Panc1 (cell line): Measurements from ENCODE around the gene SYNCRIP. TPM values are rescaled to one million over a fixed set of nuclear protein-coding genes. Genes with fewer than 3 reads are reported as not detected.

ENCODE experiments used
- ATAC-seq: fragments of 200-7000 bp; cut with Tn5 transposase; 2 replicates; pipeline ENCODE4 v1.9.1; 2020; ENCODE audit warnings: mild to moderate bottlenecking, moderate library complexity
- BruUV-seq: library from RNA; stranded (reverse); fragments of 400-500 nt; replicated peaks from 2 replicates; lab custom pipeline; 2021; lab: Mats Ljungman, UMichigan
- CTCF ChIA-PET: fragments of 300-600 bp; sonication (Branson Sonifier 250); formaldehyde crosslinking; loops from one replicate; lab custom pipeline; 2022; ENCODE audit warnings: antibody characterized with exemption; lab: Charles Lee
- POLR2A ChIA-PET: fragments of 300-600 bp; sonication (Branson Sonifier 250); formaldehyde crosslinking; loops from one replicate; lab custom pipeline; 2022; ENCODE audit warnings: antibody characterized with exemption; lab: Charles Lee
- DNase-seq: peaks from one replicate; pipeline ENCODE4 v3.0.0-alpha.2; 2010; ENCODE audit warnings: low read depth, low spot score
- H3K27ac ChIP-seq: 2 replicates; pipeline ENCODE4 v1.5.1; 2011; ENCODE audit warnings: mild to moderate bottlenecking, low read length, inconsistent platforms
- H3K27me3 ChIP-seq: fragments of 200-500 bp; sonication (Bioruptor generic); 2 replicates; pipeline ENCODE4 v1.6.0; 2014; ENCODE audit warnings: low read length, inconsistent platforms; ENCODE audit not compliant: control insufficient read depth, insufficient read depth
- H3K36me3 ChIP-seq: fragments of 200-500 bp; sonication (Bioruptor generic); 2 replicates; pipeline ENCODE4 v1.5.1; 2014; ENCODE audit warnings: inconsistent platforms, mild to moderate bottlenecking, low read length, moderate library complexity; ENCODE audit not compliant: control insufficient read depth, insufficient read depth
- H3K4me1 ChIP-seq: 2 replicates; pipeline ENCODE4 v1.5.1; 2011; ENCODE audit warnings: inconsistent platforms, mild to moderate bottlenecking, low read length, moderate library complexity; ENCODE audit not compliant: control insufficient read depth, insufficient read depth
- H3K4me3 ChIP-seq, 2 experiments: 2 replicates each; pipeline ENCODE4 v1.5.1; 2011 to 2012; ENCODE audit warnings: low read depth in 2 of 2, low read length in 2 of 2, mild to moderate bottlenecking in 2 of 2, inconsistent platforms in 1 of 2, moderate library complexity in 1 of 2
- H3K9me3 ChIP-seq: fragments of 200-500 bp; sonication (Bioruptor generic); 2 replicates; pipeline ENCODE4 v1.5.1; 2014; ENCODE audit warnings: low read depth, mild to moderate bottlenecking, inconsistent platforms, low read length, moderate library complexity; ENCODE audit not compliant: control insufficient read depth, insufficient read depth
- CTCF ChIP-seq: fragments of 450-650 bp; IDR thresholded peaks from 2 replicates; pipeline ENCODE4 v1.5.1; 2017; ENCODE audit warnings: mild to moderate bottlenecking
- POLR2AphosphoS5 ChIP-seq: IDR thresholded peaks from 2 replicates; pipeline ENCODE4 v1.6.1; 2012; ENCODE audit warnings: mild to moderate bottlenecking, low read depth, low read length, moderate library complexity
- REST ChIP-seq, 2 experiments: IDR thresholded peaks; 2 replicates each; pipeline ENCODE4 v1.6.1; 2011 to 2012; ENCODE audit warnings: low read depth in 2 of 2, control low read depth in 1 of 2, low read length in 1 of 2, mild to moderate bottlenecking in 1 of 2, moderate library complexity in 1 of 2; ENCODE audit not compliant: insufficient read depth in 1 of 2
- SIN3A ChIP-seq: IDR thresholded peaks from 2 replicates; pipeline ENCODE4 v1.6.1; 2012; ENCODE audit warnings: low read depth, mild to moderate bottlenecking, low read length, moderate library complexity, borderline replicate concordance; ENCODE audit not compliant: insufficient read depth
- TCF7L2 ChIP-seq: IDR thresholded peaks from 2 replicates; pipeline ENCODE4 v1.6.1; 2011; ENCODE audit warnings: mild to moderate bottlenecking, low read depth, low read length, inconsistent platforms
- in situ Hi-C: cut with HindIII; loops from 2 replicates; pipeline ENCODE4 v1.10.0; 2016; ENCODE audit warnings: low sequenced_read_pairs, low pct_unique_long_range_greater_than_20kb
- intact Hi-C: fragments of 100-400 bp; cut with micrococcal nuclease; formaldehyde crosslinking; loops from one replicate; pipeline ENCODE4 v1.10.0; 2022; ENCODE audit not compliant: unreplicated experiment
- total RNA-seq: library from RNA; stranded (reverse); gene quantifications from one replicate; pipeline ENCODE4 v1.2.1, GENCODE V29; 2021; ENCODE audit not compliant: unreplicated experiment

The SYNCRIP gene
- total RNA-seq, 1 experiment from 2014 or later: 141 TPM

- peak; percentile 22; the same call in 1 of the 2 replicates for ATAC-seq
- no TSS peak for BruUV-seq
- Histone ChIP-seq H3K9me3 (no peaks in the 10 kb centered on the region), H3K27me3 (no peaks in the 10 kb centered on the region), H3K36me3 (peaks cover 16% of the 10 kb centered on the region), H3K4me3 (no peak overlapping the region), H3K27ac (no peak overlapping the region), H3K4me1 (peaks cover 22% of the 10 kb centered on the region)
- intact Hi-C loops (no loop called here), in situ Hi-C loops (no loop called here)
- DNase-seq: no peak
- ChIA-PET POLR2A (interaction anchor here (0.6 kb wide), 1 partner anchor 98 kb away, joined by 4 read pairs; no protein-coding TSS in a partner anchor), CTCF (no interaction called here)
- TF ChIP-seq POLR2AphosphoS5: peak; percentile 58
- no peak for TF ChIP-seq CTCF
- no peak for TF ChIP-seq REST (IDR thresholded peaks at IDR 0.05; ENCODE audit: insufficient read depth in 1 of 2, low read depth in 2 of 2, low read length in 1 of 2)
- TF ChIP-seq SIN3A: no peak
- TF ChIP-seq TCF7L2: no peak
Measured at GRCh38 chr6:85673198-85674139, 30.8 kb upstream of the SYNCRIP start.

- Histone ChIP-seq H3K36me3 (peaks cover 15% of the 10 kb centered on the region), H3K27ac (no peak overlapping the region), H3K4me3 (no peak overlapping the region), H3K27me3 (no peaks in the 10 kb centered on the region), H3K9me3 (no peaks in the 10 kb centered on the region), H3K4me1 (peaks cover 22% of the 10 kb centered on the region)
- POLR2A ChIA-PET: interaction anchor here (0.6 kb wide), 1 partner anchor 97 kb away, joined by 4 read pairs; no protein-coding TSS in a partner anchor
- TF ChIP-seq SIN3A (no peak), TCF7L2 (no peak), POLR2AphosphoS5 (no peak; the same call in 1 of the 2 replicates), REST (IDR thresholded peaks at IDR 0.05; ENCODE audit: insufficient read depth in 1 of 2, low read depth in 2 of 2, low read length in 1 of 2) (no peak), CTCF (no peak)
- intact Hi-C loops (no loop called here), in situ Hi-C loops (no loop called here)
- no peak for ATAC-seq
- BruUV-seq: no TSS peak
- no peak for DNase-seq
- CTCF ChIA-PET: no interaction called here
Measured at GRCh38 chr6:85672623-85673022, 29.9 kb upstream of the SYNCRIP start.
